ENCODE data around the gene MSGN1. TPM values are rescaled to one million over a fixed set of nuclear protein-coding genes. Genes with fewer than 3 reads are reported as not detected.

MSGN1 gene
- total RNA-seq, 4 donors from 2014 or later = not detected

GRCh38 chr2:17853799-17854198 is 37.5 kb downstream of the MSGN1 start:
- Histone ChIP-seq H3K27me3 (peaks cover 0 to 7% (median 0%) of the 10 kb centered on the region in 4 donors), H3K4me1 (peaks cover 0 to 4% (median 0%) of the 10 kb centered on the region in 4 donors), H3K27ac (replicated peaks in 1 of 4) (no peak overlapping the region), H3K9me3 (no peaks in the 10 kb centered on the region), H3K36me3 (no peaks in the 10 kb centered on the region), H3K4me3 (no peak overlapping the region)
- TF ChIP-seq EP300 (IDR thresholded peaks at IDR 0.05) (no peak), POLR2AphosphoS5 (IDR thresholded peaks at IDR 0.05) (no peak), CTCF (IDR thresholded peaks at IDR 0.05) (no peak)
- intact Hi-C loops (cut with DNase I) = loop anchor here (5.0 kb wide), 1 partner anchor 524 kb away; no protein-coding TSS in a partner anchor
- WGBS = 72% methylated on average over 4 of the region's 4 CpGs
- no peak for DNase-seq (ENCODE audit: extremely low spot score)

GRCh38 chr2:17857021-17857420 is 40.8 kb downstream of the MSGN1 start:
- TF ChIP-seq POLR2A (IDR thresholded peaks at IDR 0.05; ENCODE audit: low read depth) = no peak
- no peak for DNase-seq (ENCODE audit: extremely low spot score)
- no peaks in the 10 kb centered on the region for H3K9me3 ChIP-seq
- WGBS = 57% methylated on average over 3 of the region's 3 CpGs
- no peak overlapping the region for H3K4me3 ChIP-seq
- H3K36me3 ChIP-seq = no peaks in the 10 kb centered on the region
- intact Hi-C loops (cut with DNase I) = no loop called here
- H3K27me3 ChIP-seq = peaks cover 0 to 7% (median 0%) of the 10 kb centered on the region in 4 donors
- H3K4me1 ChIP-seq = peaks cover 0 to 1% (median 0%) of the 10 kb centered on the region in 4 donors
- no peak overlapping the region for H3K27ac ChIP-seq (replicated peaks in 1 of 4)

- H3K4me1 ChIP-seq = no peaks in the 10 kb centered on the region
- TF ChIP-seq POLR2A (IDR thresholded peaks at IDR 0.05; ENCODE audit: low read depth) = no peak
- no peak for TF ChIP-seq CTCF (IDR thresholded peaks at IDR 0.05)
- TF ChIP-seq EP300 (IDR thresholded peaks at IDR 0.05) = no peak
- no peak for TF ChIP-seq POLR2AphosphoS5 (IDR thresholded peaks at IDR 0.05)
- no peak overlapping the region for H3K4me3 ChIP-seq
- H3K36me3 ChIP-seq = no peaks in the 10 kb centered on the region
- intact Hi-C loops (cut with DNase I) = no loop called here
- no peak overlapping the region for H3K27ac ChIP-seq (replicated peaks in 1 of 4)
- H3K9me3 ChIP-seq = no peaks in the 10 kb centered on the region
- H3K27me3 ChIP-seq = peaks cover 0 to 7% (median 0%) of the 10 kb centered on the region in 4 donors
- no peak for DNase-seq (ENCODE audit: extremely low spot score)
- 68% methylated on average over 1 of the region's 1 CpG for WGBS
Observed at GRCh38 chr2:17858064-17858463, 41.8 kb downstream of the MSGN1 start.

GRCh38 chr2:17863539-17863938 is 47.3 kb downstream of the MSGN1 start:
- no peak overlapping the region for H3K4me3 ChIP-seq
- no peak for DNase-seq (ENCODE audit: extremely low spot score)
- no peaks in the 10 kb centered on the region for H3K9me3 ChIP-seq
- WGBS = 90% methylated on average over 4 of the region's 4 CpGs
- intact Hi-C loops (cut with DNase I) = no loop called here
- H3K4me1 ChIP-seq = peaks cover 0 to 7% (median 2%) of the 10 kb centered on the region in 4 donors
- H3K27me3 ChIP-seq = no peaks in the 10 kb centered on the region
- TF ChIP-seq POLR2AphosphoS5 (IDR thresholded peaks at IDR 0.05) = no peak
- no peak for TF ChIP-seq CTCF (IDR thresholded peaks at IDR 0.05)
- TF ChIP-seq EP300 (IDR thresholded peaks at IDR 0.05) = no peak
- TF ChIP-seq POLR2A (IDR thresholded peaks at IDR 0.05; ENCODE audit: low read depth) = no peak
- H3K27ac ChIP-seq (replicated peaks in 1 of 4) = no peak overlapping the region
- H3K36me3 ChIP-seq = no peaks in the 10 kb centered on the region

- DNase-seq (ENCODE audit: extremely low spot score) = no peak
- Histone ChIP-seq H3K4me3 (no peak overlapping the region), H3K9me3 (no peaks in the 10 kb centered on the region), H3K4me1 (peaks cover 0 to 7% (median 2%) of the 10 kb centered on the region in 4 donors), H3K27me3 (no peaks in the 10 kb centered on the region), H3K36me3 (no peaks in the 10 kb centered on the region), H3K27ac (replicated peaks in 1 of 4) (no peak overlapping the region)
- 20% methylated on average over 1 of the region's 1 CpG for WGBS
- intact Hi-C loops (cut with DNase I) = no loop called here
- TF ChIP-seq POLR2A (IDR thresholded peaks at IDR 0.05; ENCODE audit: low read depth) = no peak
- TF ChIP-seq EP300 (IDR thresholded peaks at IDR 0.05) = no peak
- no peak for TF ChIP-seq POLR2AphosphoS5 (IDR thresholded peaks at IDR 0.05)
- no peak for TF ChIP-seq CTCF (IDR thresholded peaks at IDR 0.05)
Observed at GRCh38 chr2:17864676-17865075, 48.4 kb downstream of the MSGN1 start.
